Measurements from ENCODE around the gene VWCE. TPM values are rescaled to one million over a fixed set of nuclear protein-coding genes. Genes with fewer than 3 reads are reported as not detected.

Gene VWCE
- total RNA-seq, 1 experiment from 2014 or later, result 0.51 TPM

- DNase-seq (ENCODE audit: low read depth, low spot score) (no peak), ATAC-seq (no peak)
- in situ Hi-C loops (cut with HindIII; ENCODE audit: low pct_unique_long_range_greater_than_20kb, low sequenced_read_pairs), result no loop called here
- Histone ChIP-seq H3K4me3 (ENCODE audit: low read depth in 2 of 2, low read length in 2 of 2) (no peak overlapping the region), H3K27me3 (ENCODE audit: control insufficient read depth, insufficient read depth, low read length) (no peaks in the 10 kb centered on the region), H3K27ac (ENCODE audit: low read length) (no peak overlapping the region), H3K9me3 (ENCODE audit: control insufficient read depth, insufficient read depth, low read depth, low read length) (no peaks in the 10 kb centered on the region), H3K36me3 (ENCODE audit: control insufficient read depth, insufficient read depth, low read length) (peaks cover 28% of the 10 kb centered on the region), H3K4me1 (ENCODE audit: control insufficient read depth, insufficient read depth, low read length) (no peaks in the 10 kb centered on the region)
- ChIA-PET CTCF (no interaction called here), POLR2A (interaction anchor here (0.5 kb wide), 1 partner anchor 12 kb away, joined by 17 read pairs; no protein-coding TSS in a partner anchor)
- TF ChIP-seq POLR2AphosphoS5 (IDR thresholded peaks at IDR 0.05; ENCODE audit: low read depth, low read length), result no peak
- TF ChIP-seq SIN3A (IDR thresholded peaks at IDR 0.05; ENCODE audit: borderline replicate concordance, insufficient read depth, low read depth, low read length), result no peak
- no peak for TF ChIP-seq CTCF (IDR thresholded peaks at IDR 0.05)
- no peak for TF ChIP-seq REST (IDR thresholded peaks at IDR 0.05; ENCODE audit: insufficient read depth in 1 of 2, low read depth in 2 of 2, low read length in 1 of 2)
- TF ChIP-seq TCF7L2 (IDR thresholded peaks at IDR 0.05; ENCODE audit: low read depth, low read length), result no peak
- no TSS peak for BruUV-seq (replicated peaks)
- intact Hi-C loops (cut with micrococcal nuclease; ENCODE audit: unreplicated experiment), result no loop called here
These were observed 7.4 kb upstream of the VWCE start for GRCh38 chr11:61302550-61302949.

- no TSS peak for BruUV-seq (replicated peaks)
- no peaks in the 10 kb centered on the region for H3K27me3 ChIP-seq (ENCODE audit: control insufficient read depth, insufficient read depth, low read length)
- peaks cover 16% of the 10 kb centered on the region for H3K36me3 ChIP-seq (ENCODE audit: control insufficient read depth, insufficient read depth, low read length)
- in situ Hi-C loops (cut with HindIII; ENCODE audit: low pct_unique_long_range_greater_than_20kb, low sequenced_read_pairs), result no loop called here
- H3K4me3 ChIP-seq (ENCODE audit: low read depth in 2 of 2, low read length in 2 of 2), result no peak overlapping the region
- H3K4me1 ChIP-seq (ENCODE audit: control insufficient read depth, insufficient read depth, low read length), result no peaks in the 10 kb centered on the region
- TF ChIP-seq REST (IDR thresholded peaks at IDR 0.05; ENCODE audit: insufficient read depth in 1 of 2, low read depth in 2 of 2, low read length in 1 of 2) (no peak), POLR2AphosphoS5 (IDR thresholded peaks at IDR 0.05; ENCODE audit: low read depth, low read length) (no peak), CTCF (IDR thresholded peaks at IDR 0.05) (no peak), TCF7L2 (IDR thresholded peaks at IDR 0.05; ENCODE audit: low read depth, low read length) (no peak), SIN3A (IDR thresholded peaks at IDR 0.05; ENCODE audit: borderline replicate concordance, insufficient read depth, low read depth, low read length) (no peak)
- H3K27ac ChIP-seq (ENCODE audit: low read length), result no peak overlapping the region
- DNase-seq (ENCODE audit: low read depth, low spot score), result no peak
- no peak for ATAC-seq
- ChIA-PET CTCF (interaction anchor here (0.6 kb wide), 1 partner anchor 355 kb away, joined by 6 read pairs; no protein-coding TSS in a partner anchor), POLR2A (no interaction called here)
- intact Hi-C loops (cut with micrococcal nuclease; ENCODE audit: unreplicated experiment), result no loop called here
- no peaks in the 10 kb centered on the region for H3K9me3 ChIP-seq (ENCODE audit: control insufficient read depth, insufficient read depth, low read depth, low read length)
These were observed 3.6 kb upstream of the VWCE start for GRCh38 chr11:61298663-61299244.
